ENCODE measurements around the gene CACTIN.
"Not testable (repeated sequence)": the region's sequence is repeated elsewhere in the genome, so short reads cannot be mapped to it uniquely, and the experiment has no call there.

CACTIN gene

DNA sequence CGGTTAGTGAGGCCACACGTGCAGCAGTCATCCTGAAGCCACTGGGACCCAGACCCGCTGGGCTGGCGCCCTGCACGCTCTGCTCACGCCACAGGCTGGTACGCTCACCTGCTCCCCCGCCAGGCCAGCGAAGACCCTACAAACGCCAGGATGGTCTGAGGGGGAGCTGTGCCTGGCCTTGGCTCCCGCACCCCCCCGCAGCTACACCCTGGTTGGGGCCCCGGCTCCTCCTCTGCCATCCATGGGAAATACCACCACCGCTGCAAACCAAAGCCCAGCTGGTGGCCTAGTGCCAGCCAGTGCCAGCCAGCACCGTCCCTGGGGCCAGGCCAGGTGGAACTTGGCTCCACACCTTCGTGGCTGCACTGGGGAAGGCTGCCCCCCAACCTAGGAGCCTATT, 23.3 kb upstream of the CACTIN start:
- H3K27ac ChIP-seq: no peak overlapping the region
- H3K27me3 ChIP-seq (ENCODE audit: insufficient read depth, low read depth): no peaks in the 10 kb centered on the region
- no peaks in the 10 kb centered on the region for H3K4me1 ChIP-seq (ENCODE audit: low read depth, poor library complexity, severe bottlenecking)
- TF ChIP-seq, protein P1, sequence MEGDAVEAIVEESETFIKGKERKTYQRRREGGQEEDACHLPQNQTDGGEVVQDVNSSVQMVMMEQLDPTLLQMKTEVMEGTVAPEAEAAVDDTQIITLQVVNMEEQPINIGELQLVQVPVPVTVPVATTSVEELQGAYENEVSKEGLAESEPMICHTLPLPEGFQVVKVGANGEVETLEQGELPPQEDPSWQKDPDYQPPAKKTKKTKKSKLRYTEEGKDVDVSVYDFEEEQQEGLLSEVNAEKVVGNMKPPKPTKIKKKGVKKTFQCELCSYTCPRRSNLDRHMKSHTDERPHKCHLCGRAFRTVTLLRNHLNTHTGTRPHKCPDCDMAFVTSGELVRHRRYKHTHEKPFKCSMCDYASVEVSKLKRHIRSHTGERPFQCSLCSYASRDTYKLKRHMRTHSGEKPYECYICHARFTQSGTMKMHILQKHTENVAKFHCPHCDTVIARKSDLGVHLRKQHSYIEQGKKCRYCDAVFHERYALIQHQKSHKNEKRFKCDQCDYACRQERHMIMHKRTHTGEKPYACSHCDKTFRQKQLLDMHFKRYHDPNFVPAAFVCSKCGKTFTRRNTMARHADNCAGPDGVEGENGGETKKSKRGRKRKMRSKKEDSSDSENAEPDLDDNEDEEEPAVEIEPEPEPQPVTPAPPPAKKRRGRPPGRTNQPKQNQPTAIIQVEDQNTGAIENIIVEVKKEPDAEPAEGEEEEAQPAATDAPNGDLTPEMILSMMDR (conservative IDR thresholded peaks at IDR 0.05; ENCODE audit: low read depth, low read length): no peak
- H3K4me3 ChIP-seq (IDR thresholded peaks at IDR 0.05; ENCODE audit: insufficient read depth, low read depth, low read length): no peak overlapping the region
- no peaks in the 10 kb centered on the region for H4K20me1 ChIP-seq (ENCODE audit: insufficient read depth)
- H3K4me2 ChIP-seq: no peak overlapping the region
- no peaks in the 10 kb centered on the region for H3K36me3 ChIP-seq (ENCODE audit: insufficient read depth)
- H2AFZ ChIP-seq (ENCODE audit: low read depth): no peak overlapping the region
- no peak overlapping the region for H3K9ac ChIP-seq
- H3K79me2 ChIP-seq (ENCODE audit: insufficient read depth, low read depth): no peaks in the 10 kb centered on the region

DNA sequence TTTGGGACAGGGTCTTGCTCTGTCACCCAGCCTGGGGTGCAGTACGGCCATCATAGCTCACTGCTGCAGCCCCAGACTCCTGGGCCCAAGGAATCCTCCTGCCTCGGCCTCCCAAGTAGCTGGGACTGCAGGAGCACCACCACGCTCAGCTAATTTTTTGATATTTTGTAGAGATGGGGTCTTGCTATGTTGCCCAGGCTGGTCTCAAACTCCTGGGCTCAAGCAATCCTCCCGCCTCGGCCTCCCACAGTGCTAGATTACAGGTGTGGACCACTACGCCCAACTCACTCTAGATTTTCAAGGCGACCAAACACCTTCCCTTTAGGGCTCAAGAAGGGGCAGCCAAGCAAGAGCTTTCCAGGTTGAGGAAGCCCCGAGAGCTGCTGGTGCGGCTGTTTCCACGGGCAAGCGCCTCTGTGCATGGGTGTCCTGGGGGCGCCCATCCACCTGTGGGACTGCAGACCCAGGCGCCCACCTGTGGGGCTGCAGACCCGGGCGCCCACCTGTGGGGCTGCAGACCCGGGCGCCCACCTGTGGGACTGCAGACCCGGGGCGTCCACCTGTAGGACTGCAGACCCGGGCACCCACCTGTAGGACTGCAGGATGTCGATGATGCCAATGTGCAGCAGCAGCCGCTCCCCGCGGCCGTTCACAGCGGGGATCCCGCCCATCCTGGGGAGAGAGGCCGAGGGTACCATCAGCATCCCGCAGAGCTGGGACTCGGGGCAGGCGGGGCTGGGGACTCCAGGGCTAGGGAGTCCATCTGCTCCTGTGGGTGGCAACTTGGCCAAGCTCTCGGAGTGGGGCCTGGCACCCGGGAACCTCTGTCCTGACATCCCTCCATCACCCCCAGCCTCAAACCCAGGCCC, 21.7 kb upstream of the CACTIN start:
- Histone ChIP-seq H3K9ac (no peak overlapping the region), H3K4me3 (IDR thresholded peaks at IDR 0.05; ENCODE audit: insufficient read depth, low read depth, low read length) (no peak overlapping the region), H3K36me3 (ENCODE audit: insufficient read depth) (no peaks in the 10 kb centered on the region), H3K79me2 (ENCODE audit: insufficient read depth, low read depth) (no peaks in the 10 kb centered on the region), H3K27ac (no peak overlapping the region), H3K27me3 (ENCODE audit: insufficient read depth, low read depth) (no peaks in the 10 kb centered on the region), H3K4me1 (ENCODE audit: low read depth, poor library complexity, severe bottlenecking) (no peaks in the 10 kb centered on the region), H4K20me1 (ENCODE audit: insufficient read depth) (no peaks in the 10 kb centered on the region), H2AFZ (ENCODE audit: low read depth) (no peak overlapping the region), H3K4me2 (no peak overlapping the region)
- TF ChIP-seq, protein P1 (conservative IDR thresholded peaks at IDR 0.05; ENCODE audit: low read depth, low read length): no peak

DNA sequence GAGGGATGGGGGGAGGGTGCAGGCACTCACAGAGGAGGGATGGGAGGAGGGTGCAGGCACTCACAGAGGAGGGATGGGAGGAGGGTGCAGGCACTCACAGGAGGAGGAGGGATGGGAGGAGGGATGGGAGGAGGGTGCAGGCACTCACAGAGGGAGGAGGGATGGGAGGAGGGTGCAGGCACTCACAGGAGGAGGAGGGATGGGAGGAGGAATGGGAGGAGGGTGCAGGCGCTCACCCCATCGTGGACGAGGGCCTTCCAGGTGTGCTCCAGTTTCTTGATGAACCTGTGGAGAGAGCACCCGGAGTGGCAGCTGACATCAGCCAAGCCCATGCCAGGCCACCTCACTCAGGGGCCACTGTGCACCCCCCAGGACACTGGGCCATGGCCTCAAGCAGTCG, 20.5 kb upstream of the CACTIN start:
- not testable (repeated sequence) for H3K36me3 ChIP-seq (ENCODE audit: insufficient read depth); H4K20me1 ChIP-seq (ENCODE audit: insufficient read depth); H3K27ac ChIP-seq

DNA sequence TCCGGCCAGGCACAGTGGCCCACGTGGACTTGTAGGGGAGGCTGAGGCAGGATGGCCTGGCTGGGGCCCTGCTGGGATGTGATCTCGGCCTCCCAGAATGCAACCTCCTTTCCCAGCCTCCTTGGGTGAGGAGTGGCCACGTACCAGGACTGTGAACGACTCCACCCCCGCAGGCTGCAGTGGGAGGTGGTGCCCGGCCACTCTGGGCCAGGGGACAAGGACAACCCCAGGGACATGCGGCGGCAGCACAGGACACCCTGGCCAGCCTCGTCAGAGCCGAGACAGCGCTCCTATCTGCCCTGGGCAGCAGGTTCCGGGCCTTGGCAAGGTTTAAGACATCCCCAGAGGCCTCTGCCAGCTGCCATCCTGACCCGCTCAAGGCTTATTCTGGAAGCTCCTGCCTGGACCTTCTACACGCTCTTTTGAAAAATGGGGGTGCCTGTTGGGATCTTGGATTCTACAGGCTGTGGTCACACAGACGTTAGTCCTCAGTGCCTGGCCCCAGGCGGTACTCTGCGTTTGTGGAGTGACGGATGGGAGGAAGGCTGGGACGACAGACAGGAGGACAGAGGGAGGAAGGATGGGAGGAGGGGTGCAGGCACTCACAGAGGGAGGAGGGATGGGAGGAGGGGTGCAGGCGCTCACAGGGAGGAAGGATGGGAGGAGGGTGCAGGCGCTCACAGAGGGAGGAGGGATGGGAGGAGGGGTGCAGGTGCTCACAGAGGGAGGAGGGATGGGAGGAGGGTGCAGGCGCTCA, 19.9 kb upstream of the CACTIN start:
- Histone ChIP-seq H4K20me1 (ENCODE audit: insufficient read depth) (no peaks in the 10 kb centered on the region), H3K27me3 (ENCODE audit: insufficient read depth, low read depth) (no peaks in the 10 kb centered on the region), H3K9ac (no peak overlapping the region), H3K79me2 (ENCODE audit: insufficient read depth, low read depth) (no peaks in the 10 kb centered on the region), H3K27ac (no peak overlapping the region), H3K4me1 (ENCODE audit: low read depth, poor library complexity, severe bottlenecking) (no peaks in the 10 kb centered on the region), H3K36me3 (ENCODE audit: insufficient read depth) (no peaks in the 10 kb centered on the region), H2AFZ (ENCODE audit: low read depth) (no peak overlapping the region), H3K4me2 (no peak overlapping the region), H3K4me3 (IDR thresholded peaks at IDR 0.05; ENCODE audit: insufficient read depth, low read depth, low read length) (no peak overlapping the region)
- TF ChIP-seq, protein P1 (conservative IDR thresholded peaks at IDR 0.05; ENCODE audit: low read depth, low read length): no peak

More for the DNA sequence above, 20.5 kb upstream of the CACTIN start:
- not testable (repeated sequence) for H3K79me2 ChIP-seq (ENCODE audit: insufficient read depth, low read depth); H3K9ac ChIP-seq; H2AFZ ChIP-seq (ENCODE audit: low read depth); H3K27me3 ChIP-seq (ENCODE audit: insufficient read depth, low read depth); H3K4me2 ChIP-seq; H3K4me3 ChIP-seq (IDR thresholded peaks at IDR 0.05; ENCODE audit: insufficient read depth, low read depth, low read length); H3K4me1 ChIP-seq (ENCODE audit: low read depth, poor library complexity, severe bottlenecking)
